Measurements from ENCODE around the gene GCAT. TPM values are rescaled to one million over a fixed set of nuclear protein-coding genes. Genes with fewer than 3 reads are reported as not detected.

GCAT gene
- total RNA-seq, 1 experiment from 2014 or later = 32.3 TPM

- ChIA-PET POLR2A (ENCODE audit: unreplicated experiment) (interaction anchor here (0.6 to 1.1 kb wide), 5 partner anchors 9 to 478 kb away, joined by 3 to 14 read pairs (median 3); partner anchors contain the start of gene PDXP), CTCF (interaction anchor here (0.7 to 2.3 kb wide), 2 partner anchors 11 to 236 kb away, joined by 4 to 21 read pairs; no protein-coding TSS in a partner anchor)
- intact Hi-C loops (cut with micrococcal nuclease; ENCODE audit: unreplicated experiment) = loop anchor here (5.0 kb wide), 3 partner anchors 36 to 259 kb away; partner anchors contain the start of genes ANKRD54 and GGA1
- Histone ChIP-seq H2AFZ (no peak overlapping the region), H3K9me3 (ENCODE audit: insufficient read depth, low read depth) (no peaks in the 10 kb centered on the region), H3K4me2 (peak overlapping the region; percentile 86), H3K9me2 (ENCODE audit: insufficient read depth) (no peaks in the 10 kb centered on the region), H3K79me2 (ENCODE audit: low read depth) (peaks cover 29% of the 10 kb centered on the region), H3K27me3 (ENCODE audit: insufficient read depth, low read depth) (no peaks in the 10 kb centered on the region), H3K4me1 (replicated peaks; ENCODE audit: insufficient read depth) (peaks cover 18% of the 10 kb centered on the region), H3K4me3 (peak overlapping the region; percentile 100), H3K36me3 (ENCODE audit: low read depth) (no peaks in the 10 kb centered on the region), H3K27ac (no peak overlapping the region), H3F3A (ENCODE audit: insufficient read depth, low read depth) (peaks cover 42% of the 10 kb centered on the region; the same call in 1 of the 2 replicates), H4K20me1 (ENCODE audit: insufficient read depth) (peaks cover 16% of the 10 kb centered on the region)
- TF ChIP-seq CTCF (conservative IDR thresholded peaks at IDR 0.05) (no peak), EZH2 (IDR thresholded peaks at IDR 0.05; ENCODE audit: low read depth) (no peak)
- peak in 1 of 2 experiments; percentile 20 for DNase-seq
- TSS peak; percentile 55 for BruUV-seq (replicated peaks)
These were observed 1.1 kb upstream of the GCAT start for GRCh38 chr22:37806409-37807333.

- peak overlapping the region; percentile 86 for H3K4me2 ChIP-seq
- H3K9me3 ChIP-seq (ENCODE audit: insufficient read depth, low read depth) = no peaks in the 10 kb centered on the region
- TF ChIP-seq CTCF (conservative IDR thresholded peaks at IDR 0.05) = no peak
- TF ChIP-seq EZH2 (IDR thresholded peaks at IDR 0.05; ENCODE audit: low read depth) = no peak
- peak overlapping the region; percentile 100 for H3K4me3 ChIP-seq
- DNase-seq = no peak
- no peaks in the 10 kb centered on the region for H3K9me2 ChIP-seq (ENCODE audit: insufficient read depth)
- H3K27me3 ChIP-seq (ENCODE audit: insufficient read depth, low read depth) = no peaks in the 10 kb centered on the region
- BruUV-seq (replicated peaks) = no TSS peak
- peak overlapping the region; percentile 82 for H2AFZ ChIP-seq
- peaks cover 35% of the 10 kb centered on the region for H3F3A ChIP-seq (ENCODE audit: insufficient read depth, low read depth)
- H3K36me3 ChIP-seq (ENCODE audit: low read depth) = no peaks in the 10 kb centered on the region
- intact Hi-C loops (cut with micrococcal nuclease; ENCODE audit: unreplicated experiment) = loop anchor here (5.0 kb wide), 3 partner anchors 34 to 261 kb away; partner anchors contain the start of genes ANKRD54 and GGA1
- no peak overlapping the region for H3K27ac ChIP-seq
- ChIA-PET CTCF (interaction anchor here (0.6 to 2.3 kb wide), 2 partner anchors 9 to 55 kb away, joined by 3 to 21 read pairs; no protein-coding TSS in a partner anchor), POLR2A (ENCODE audit: unreplicated experiment) (interaction anchor here (0.6 to 1.1 kb wide), 7 partner anchors 36 to 479 kb away, joined by 3 to 13 read pairs (median 6); partner anchors contain the start of genes ANKRD54 and PDXP)
- H3K79me2 ChIP-seq (ENCODE audit: low read depth) = peaks cover 29% of the 10 kb centered on the region
- H3K4me1 ChIP-seq (replicated peaks; ENCODE audit: insufficient read depth) = peaks cover 12% of the 10 kb centered on the region
- peaks cover 16% of the 10 kb centered on the region for H4K20me1 ChIP-seq (ENCODE audit: insufficient read depth)
These were observed 542 bp downstream of the GCAT start for GRCh38 chr22:37808294-37808657.

GRCh38 chr22:37809672-37810333 is 2.1 kb downstream of the GCAT start:
- Histone ChIP-seq H3K4me1 (replicated peaks; ENCODE audit: insufficient read depth) (peaks cover 5% of the 10 kb centered on the region), H4K20me1 (ENCODE audit: insufficient read depth) (peaks cover 16% of the 10 kb centered on the region), H3K9me2 (ENCODE audit: insufficient read depth) (no peaks in the 10 kb centered on the region), H3K36me3 (ENCODE audit: low read depth) (no peaks in the 10 kb centered on the region), H3K79me2 (ENCODE audit: low read depth) (peaks cover 29% of the 10 kb centered on the region), H3K4me3 (no peak overlapping the region), H3K27ac (no peak overlapping the region), H3F3A (ENCODE audit: insufficient read depth, low read depth) (peaks cover 31% of the 10 kb centered on the region), H3K27me3 (ENCODE audit: insufficient read depth, low read depth) (no peaks in the 10 kb centered on the region), H3K4me2 (no peak overlapping the region), H3K9me3 (ENCODE audit: insufficient read depth, low read depth) (no peaks in the 10 kb centered on the region), H2AFZ (no peak overlapping the region)
- intact Hi-C loops (cut with micrococcal nuclease; ENCODE audit: unreplicated experiment) = loop anchor here (5.0 kb wide), 3 partner anchors 32 to 263 kb away; partner anchors contain the start of genes ANKRD54 and GGA1
- POLR2A ChIA-PET (ENCODE audit: unreplicated experiment) = interaction anchor here (0.6 kb wide), 2 partner anchors 94 to 157 kb away, joined by 3 to 7 read pairs; no protein-coding TSS in a partner anchor
- CTCF ChIA-PET = interaction anchor here (0.5 to 0.6 kb wide), 2 partner anchors 8 to 133 kb away, joined by 3 to 6 read pairs; no protein-coding TSS in a partner anchor
- no TSS peak for BruUV-seq (replicated peaks)
- no peak for DNase-seq
- TF ChIP-seq EZH2 (IDR thresholded peaks at IDR 0.05; ENCODE audit: low read depth) = no peak
- no peak for TF ChIP-seq CTCF (conservative IDR thresholded peaks at IDR 0.05)

All from PC-9 (cell line).